ENCODE data around the gene SOX30. TPM values are rescaled to one million over a fixed set of nuclear protein-coding genes. Genes with fewer than 3 reads are reported as not detected.

SOX30 gene
- total RNA-seq, 1 experiment from 2014 or later = 0.46 TPM

DNA sequence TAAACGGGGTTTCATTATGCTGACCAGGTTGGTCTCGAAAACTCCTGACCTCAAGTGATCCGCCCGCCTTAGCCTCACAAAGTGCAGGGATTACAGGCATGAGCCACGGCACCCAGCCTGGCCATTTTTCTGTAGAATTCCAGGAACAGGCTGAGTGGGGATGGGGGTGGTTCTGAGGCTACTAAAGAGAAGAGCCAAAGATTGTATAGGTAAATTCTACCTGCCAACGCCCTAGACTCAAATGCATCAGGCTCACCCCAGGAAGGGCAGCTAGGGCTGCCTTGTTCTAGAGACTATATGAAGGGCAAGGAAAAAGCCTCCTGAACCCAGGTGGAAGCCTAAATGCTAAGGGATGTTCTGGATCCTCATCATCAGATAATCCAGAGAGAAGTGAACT lies 17.5 kb upstream of the SOX30 start (continued):
- TF ChIP-seq, protein P1, sequence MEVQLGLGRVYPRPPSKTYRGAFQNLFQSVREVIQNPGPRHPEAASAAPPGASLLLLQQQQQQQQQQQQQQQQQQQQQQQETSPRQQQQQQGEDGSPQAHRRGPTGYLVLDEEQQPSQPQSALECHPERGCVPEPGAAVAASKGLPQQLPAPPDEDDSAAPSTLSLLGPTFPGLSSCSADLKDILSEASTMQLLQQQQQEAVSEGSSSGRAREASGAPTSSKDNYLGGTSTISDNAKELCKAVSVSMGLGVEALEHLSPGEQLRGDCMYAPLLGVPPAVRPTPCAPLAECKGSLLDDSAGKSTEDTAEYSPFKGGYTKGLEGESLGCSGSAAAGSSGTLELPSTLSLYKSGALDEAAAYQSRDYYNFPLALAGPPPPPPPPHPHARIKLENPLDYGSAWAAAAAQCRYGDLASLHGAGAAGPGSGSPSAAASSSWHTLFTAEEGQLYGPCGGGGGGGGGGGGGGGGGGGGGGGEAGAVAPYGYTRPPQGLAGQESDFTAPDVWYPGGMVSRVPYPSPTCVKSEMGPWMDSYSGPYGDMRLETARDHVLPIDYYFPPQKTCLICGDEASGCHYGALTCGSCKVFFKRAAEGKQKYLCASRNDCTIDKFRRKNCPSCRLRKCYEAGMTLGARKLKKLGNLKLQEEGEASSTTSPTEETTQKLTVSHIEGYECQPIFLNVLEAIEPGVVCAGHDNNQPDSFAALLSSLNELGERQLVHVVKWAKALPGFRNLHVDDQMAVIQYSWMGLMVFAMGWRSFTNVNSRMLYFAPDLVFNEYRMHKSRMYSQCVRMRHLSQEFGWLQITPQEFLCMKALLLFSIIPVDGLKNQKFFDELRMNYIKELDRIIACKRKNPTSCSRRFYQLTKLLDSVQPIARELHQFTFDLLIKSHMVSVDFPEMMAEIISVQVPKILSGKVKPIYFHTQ (CRISPR knock-in tag; IDR thresholded peaks at IDR 0.05) = no peak
- TF ChIP-seq, protein P2, sequence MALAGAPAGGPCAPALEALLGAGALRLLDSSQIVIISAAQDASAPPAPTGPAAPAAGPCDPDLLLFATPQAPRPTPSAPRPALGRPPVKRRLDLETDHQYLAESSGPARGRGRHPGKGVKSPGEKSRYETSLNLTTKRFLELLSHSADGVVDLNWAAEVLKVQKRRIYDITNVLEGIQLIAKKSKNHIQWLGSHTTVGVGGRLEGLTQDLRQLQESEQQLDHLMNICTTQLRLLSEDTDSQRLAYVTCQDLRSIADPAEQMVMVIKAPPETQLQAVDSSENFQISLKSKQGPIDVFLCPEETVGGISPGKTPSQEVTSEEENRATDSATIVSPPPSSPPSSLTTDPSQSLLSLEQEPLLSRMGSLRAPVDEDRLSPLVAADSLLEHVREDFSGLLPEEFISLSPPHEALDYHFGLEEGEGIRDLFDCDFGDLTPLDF (CRISPR knock-in tag; IDR thresholded peaks at IDR 0.05) = no peak
- TF ChIP-seq ZNF219 (CRISPR knock-in tag; IDR thresholded peaks at IDR 0.05; ENCODE audit: borderline replicate concordance) = no peak
- no peak for TF ChIP-seq ATF1 (CRISPR knock-in tag; IDR thresholded peaks at IDR 0.05)
- TF ChIP-seq ZNF416 (CRISPR knock-in tag; IDR thresholded peaks at IDR 0.05) = no peak

DNA sequence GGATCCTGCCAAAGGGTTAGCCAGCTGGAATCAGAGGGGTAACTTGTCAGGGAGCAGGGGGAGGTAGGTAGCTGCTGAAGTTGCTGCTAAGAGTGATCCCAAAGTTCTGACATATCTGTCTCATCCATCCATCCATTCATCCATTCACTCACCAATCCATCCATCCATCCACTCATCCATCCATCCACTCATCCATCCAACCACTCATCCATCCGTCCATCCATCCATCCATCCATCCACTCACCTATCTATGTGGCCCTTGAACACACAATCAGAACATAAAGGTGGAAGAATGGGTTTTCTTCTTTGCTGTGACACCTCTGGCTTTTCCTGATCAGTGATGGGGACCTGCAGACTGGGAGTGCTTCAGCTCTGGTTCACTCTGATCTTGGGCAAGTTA lies 16.1 kb upstream of the SOX30 start:
- TF ChIP-seq, protein P3, sequence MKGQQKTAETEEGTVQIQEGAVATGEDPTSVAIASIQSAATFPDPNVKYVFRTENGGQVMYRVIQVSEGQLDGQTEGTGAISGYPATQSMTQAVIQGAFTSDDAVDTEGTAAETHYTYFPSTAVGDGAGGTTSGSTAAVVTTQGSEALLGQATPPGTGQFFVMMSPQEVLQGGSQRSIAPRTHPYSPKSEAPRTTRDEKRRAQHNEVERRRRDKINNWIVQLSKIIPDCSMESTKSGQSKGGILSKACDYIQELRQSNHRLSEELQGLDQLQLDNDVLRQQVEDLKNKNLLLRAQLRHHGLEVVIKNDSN (CRISPR knock-in tag; IDR thresholded peaks at IDR 0.05) = no peak
- TF ChIP-seq, protein P4, sequence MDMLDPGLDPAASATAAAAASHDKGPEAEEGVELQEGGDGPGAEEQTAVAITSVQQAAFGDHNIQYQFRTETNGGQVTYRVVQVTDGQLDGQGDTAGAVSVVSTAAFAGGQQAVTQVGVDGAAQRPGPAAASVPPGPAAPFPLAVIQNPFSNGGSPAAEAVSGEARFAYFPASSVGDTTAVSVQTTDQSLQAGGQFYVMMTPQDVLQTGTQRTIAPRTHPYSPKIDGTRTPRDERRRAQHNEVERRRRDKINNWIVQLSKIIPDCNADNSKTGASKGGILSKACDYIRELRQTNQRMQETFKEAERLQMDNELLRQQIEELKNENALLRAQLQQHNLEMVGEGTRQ (CRISPR knock-in tag; IDR thresholded peaks at IDR 0.05) = no peak
- TF ChIP-seq GRHL2 (CRISPR knock-in tag; IDR thresholded peaks at IDR 0.05; ENCODE audit: insufficient replicate concordance, severe bottlenecking) = no peak
- TF ChIP-seq ZNF317 (CRISPR knock-in tag; IDR thresholded peaks at IDR 0.05; ENCODE audit: borderline replicate concordance, low read depth) = no peak
- TF ChIP-seq, protein P5, sequence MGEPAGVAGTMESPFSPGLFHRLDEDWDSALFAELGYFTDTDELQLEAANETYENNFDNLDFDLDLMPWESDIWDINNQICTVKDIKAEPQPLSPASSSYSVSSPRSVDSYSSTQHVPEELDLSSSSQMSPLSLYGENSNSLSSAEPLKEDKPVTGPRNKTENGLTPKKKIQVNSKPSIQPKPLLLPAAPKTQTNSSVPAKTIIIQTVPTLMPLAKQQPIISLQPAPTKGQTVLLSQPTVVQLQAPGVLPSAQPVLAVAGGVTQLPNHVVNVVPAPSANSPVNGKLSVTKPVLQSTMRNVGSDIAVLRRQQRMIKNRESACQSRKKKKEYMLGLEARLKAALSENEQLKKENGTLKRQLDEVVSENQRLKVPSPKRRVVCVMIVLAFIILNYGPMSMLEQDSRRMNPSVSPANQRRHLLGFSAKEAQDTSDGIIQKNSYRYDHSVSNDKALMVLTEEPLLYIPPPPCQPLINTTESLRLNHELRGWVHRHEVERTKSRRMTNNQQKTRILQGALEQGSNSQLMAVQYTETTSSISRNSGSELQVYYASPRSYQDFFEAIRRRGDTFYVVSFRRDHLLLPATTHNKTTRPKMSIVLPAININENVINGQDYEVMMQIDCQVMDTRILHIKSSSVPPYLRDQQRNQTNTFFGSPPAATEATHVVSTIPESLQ (CRISPR knock-in tag; IDR thresholded peaks at IDR 0.05) = no peak
- no peak for TF ChIP-seq MXD4 (CRISPR knock-in tag; IDR thresholded peaks at IDR 0.05; ENCODE audit: borderline replicate concordance)
- TF ChIP-seq NFE2L1 (CRISPR knock-in tag; IDR thresholded peaks at IDR 0.05) = no peak
- TF ChIP-seq, protein P6, sequence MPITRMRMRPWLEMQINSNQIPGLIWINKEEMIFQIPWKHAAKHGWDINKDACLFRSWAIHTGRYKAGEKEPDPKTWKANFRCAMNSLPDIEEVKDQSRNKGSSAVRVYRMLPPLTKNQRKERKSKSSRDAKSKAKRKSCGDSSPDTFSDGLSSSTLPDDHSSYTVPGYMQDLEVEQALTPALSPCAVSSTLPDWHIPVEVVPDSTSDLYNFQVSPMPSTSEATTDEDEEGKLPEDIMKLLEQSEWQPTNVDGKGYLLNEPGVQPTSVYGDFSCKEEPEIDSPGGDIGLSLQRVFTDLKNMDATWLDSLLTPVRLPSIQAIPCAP (CRISPR knock-in tag; IDR thresholded peaks at IDR 0.05) = no peak
- TF ChIP-seq OVOL2 (CRISPR knock-in tag; IDR thresholded peaks at IDR 0.05; ENCODE audit: borderline replicate concordance) = no peak
- TF ChIP-seq, protein P7, sequence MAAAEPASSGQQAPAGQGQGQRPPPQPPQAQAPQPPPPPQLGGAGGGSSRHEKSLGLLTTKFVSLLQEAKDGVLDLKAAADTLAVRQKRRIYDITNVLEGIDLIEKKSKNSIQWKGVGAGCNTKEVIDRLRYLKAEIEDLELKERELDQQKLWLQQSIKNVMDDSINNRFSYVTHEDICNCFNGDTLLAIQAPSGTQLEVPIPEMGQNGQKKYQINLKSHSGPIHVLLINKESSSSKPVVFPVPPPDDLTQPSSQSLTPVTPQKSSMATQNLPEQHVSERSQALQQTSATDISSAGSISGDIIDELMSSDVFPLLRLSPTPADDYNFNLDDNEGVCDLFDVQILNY (CRISPR knock-in tag; IDR thresholded peaks at IDR 0.05) = no peak
- no peak for TF ChIP-seq ZNF416 (CRISPR knock-in tag; IDR thresholded peaks at IDR 0.05)
- TF ChIP-seq SMAD3 (CRISPR knock-in tag; IDR thresholded peaks at IDR 0.05; ENCODE audit: borderline replicate concordance) = no peak
- H3K36me3 Mint-ChIP-seq = no peaks in the 10 kb centered on the region
- H3K27ac Mint-ChIP-seq = no peak overlapping the region
- no peak for ATAC-seq
- H3K27me3 Mint-ChIP-seq (ENCODE audit: low read depth) = peaks cover 49% of the 10 kb centered on the region
- peaks cover 13% of the 10 kb centered on the region for H3K4me1 Mint-ChIP-seq
- POLR2A ChIA-PET = no interaction called here
- peaks cover 5% of the 10 kb centered on the region for H3K9me3 Mint-ChIP-seq
- no peak for DNase-seq (ENCODE audit: low spot score)
- CTCF ChIA-PET = interaction anchor here (0.8 to 2.0 kb wide), 6 partner anchors 16 to 75 kb away, joined by 3 to 28 read pairs (median 6); partner anchors contain the start of genes LSM11, SOX30 and THG1L
- no peak overlapping the region for H3K4me3 Mint-ChIP-seq

Data from WTC11 (cell line).